Colonic mucosa (tissue), 4 donors: Measurements from ENCODE around the gene MCF2L. TPM values are rescaled to one million over a fixed set of nuclear protein-coding genes. Genes with fewer than 3 reads are reported as not detected.
"Not testable (repeated sequence)": the region's sequence is repeated elsewhere in the genome, so short reads cannot be mapped to it uniquely, and the experiment has no call there.

ENCODE experiments used
- DNase-seq: peaks from one replicate; pipeline ENCODE4 v3.0.0-alpha.2; 2020
- H3K27ac ChIP-seq: fragments of 200-600 bp; one replicate; pipeline ENCODE4 v1.8.0; 2021
- H3K27me3 ChIP-seq: fragments of 200-600 bp; one replicate; pipeline ENCODE4 v1.8.0; 2021
- H3K36me3 ChIP-seq: fragments of 200-600 bp; one replicate; pipeline ENCODE4 v1.8.0; 2021
- H3K4me1 ChIP-seq: fragments of 200-600 bp; one replicate; pipeline ENCODE4 v1.8.0; 2021; ENCODE audit warnings: mild to moderate bottlenecking
- H3K4me3 ChIP-seq: fragments of 200-600 bp; one replicate; pipeline ENCODE4 v1.8.0; 2021
- H3K9ac ChIP-seq, 2 donors: one replicate each; pipeline ENCODE4 v1.7.0; 2013; ENCODE audit warnings: control low read depth in 2 of 2, low read depth in 2 of 2, low read length in 2 of 2
- H3K9me3 ChIP-seq: fragments of 200-600 bp; one replicate; pipeline ENCODE4 v1.8.0; 2021
- CTCF ChIP-seq: fragments of 200-600 bp; IDR thresholded peaks from one replicate; pipeline ENCODE4 v1.8.0; 2022; ENCODE audit warnings: antibody characterized with exemption, mild to moderate bottlenecking
- intact Hi-C: fragments of 100-400 bp; cut with DNase I; formaldehyde crosslinking; loops from one replicate; pipeline ENCODE4 v1.14.1; 2022
- total RNA-seq, 2 donors: library from RNA; stranded (reverse); fragmentation: NEBNext Ultra II Directional in 1 of 2; extraction: Animal tissue kit (Norgen Biotek cat#: 25700) in 1 of 2; gene quantifications; one replicate each; pipeline ENCODE4 v1.2.1, GENCODE V29; 2021
- donor health status: healthy.
- donor health status: DM: no; HTN: no; CAD: no.
- donor health status: DM: no; HTN: no; CAD: no.

The MCF2L gene
- total RNA-seq, 2 donors from 2014 or later: 45.0 to 88.3 TPM

GRCh38 chr13:113098162-113098732 is 129.2 kb downstream of the MCF2L start:
- Histone ChIP-seq H3K36me3 (no peaks in the 10 kb centered on the region), H3K4me1 (no peaks in the 10 kb centered on the region), H3K4me3 (no peak overlapping the region), H3K9ac (no peak overlapping the region), H3K27me3 (no peaks in the 10 kb centered on the region), H3K9me3 (no peaks in the 10 kb centered on the region), H3K27ac (no peak overlapping the region)
- no peak for TF ChIP-seq CTCF
- DNase-seq: no peak
- intact Hi-C loops: no loop called here

GRCh38 chr13:113099142-113099541 is 130.1 kb downstream of the MCF2L start:
- Histone ChIP-seq H3K9me3 (no peaks in the 10 kb centered on the region), H3K4me1 (no peaks in the 10 kb centered on the region), H3K4me3 (no peak overlapping the region), H3K27ac (no peak overlapping the region), H3K9ac (no peak overlapping the region), H3K27me3 (no peaks in the 10 kb centered on the region), H3K36me3 (no peaks in the 10 kb centered on the region)
- TF ChIP-seq CTCF: no peak
- DNase-seq: no peak
- intact Hi-C loops: no loop called here

- H3K9me3 ChIP-seq, H3K9ac ChIP-seq, DNase-seq, H3K27ac ChIP-seq, H3K4me3 ChIP-seq, intact Hi-C loops, H3K36me3 ChIP-seq, H3K27me3 ChIP-seq, H3K4me1 ChIP-seq: not testable (repeated sequence)
Observed at GRCh38 chr13:113102302-113102701, 133.3 kb downstream of the MCF2L start.

DNA sequence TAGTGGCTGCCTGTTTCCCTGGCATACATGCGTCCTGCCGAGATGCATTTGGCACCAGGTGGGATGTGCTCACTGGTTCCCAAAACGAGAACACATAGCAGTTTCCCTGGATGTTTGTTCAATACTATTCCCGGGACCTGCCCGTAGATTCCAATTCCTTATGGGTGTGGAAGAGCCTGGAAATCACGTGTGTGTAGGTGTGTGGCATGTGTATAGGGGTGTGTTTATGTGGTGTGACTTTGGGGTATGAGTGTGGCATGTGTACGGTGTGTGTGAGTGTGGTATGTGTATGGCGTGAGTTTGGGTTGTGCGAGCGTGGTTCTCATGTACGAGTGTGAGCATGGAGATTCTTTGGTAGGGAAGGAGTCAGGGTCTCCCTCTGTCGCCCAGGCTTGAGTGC is 133.7 kb downstream of the MCF2L start:
- intact Hi-C loops: no loop called here
- no peak overlapping the region for H3K27ac ChIP-seq
- no peaks in the 10 kb centered on the region for H3K4me1 ChIP-seq

DNA sequence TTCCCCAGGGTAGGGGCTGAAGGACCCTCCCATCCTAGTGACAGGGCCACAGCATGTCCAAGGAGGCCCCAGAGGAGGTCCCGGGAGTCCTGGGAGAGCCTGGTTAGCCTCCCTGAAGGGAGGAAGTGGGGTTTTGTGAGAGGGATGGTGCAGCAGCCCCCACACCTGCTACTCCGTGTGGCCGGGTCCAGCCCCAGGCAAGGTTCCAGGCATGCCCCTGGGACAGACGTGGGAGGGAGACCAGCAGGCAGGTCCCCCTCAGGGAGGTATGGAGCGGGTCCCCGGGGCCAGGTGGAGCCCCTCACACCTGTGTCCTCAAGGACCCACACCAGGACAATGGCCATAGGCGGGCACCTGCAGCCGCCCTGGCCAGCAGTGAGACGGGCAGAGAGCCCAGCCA is 134.6 kb downstream of the MCF2L start:
- Histone ChIP-seq H3K9me3 (no peaks in the 10 kb centered on the region), H3K27me3 (no peaks in the 10 kb centered on the region), H3K27ac (no peak overlapping the region), H3K4me3 (no peak overlapping the region), H3K9ac (no peak overlapping the region), H3K4me1 (no peaks in the 10 kb centered on the region), H3K36me3 (no peaks in the 10 kb centered on the region)
- TF ChIP-seq CTCF: no peak
- DNase-seq: no peak
- intact Hi-C loops: no loop called here

More for the DNA sequence above, 133.7 kb downstream of the MCF2L start:
- TF ChIP-seq CTCF: no peak
- H3K36me3 ChIP-seq: no peaks in the 10 kb centered on the region
- H3K9me3 ChIP-seq: no peaks in the 10 kb centered on the region
- H3K9ac ChIP-seq: no peak overlapping the region
- H3K27me3 ChIP-seq: no peaks in the 10 kb centered on the region
- DNase-seq: no peak
- no peak overlapping the region for H3K4me3 ChIP-seq

GRCh38 chr13:113105032-113105920 is 136.3 kb downstream of the MCF2L start, which contains the start of gene F7:
F7 (plus strand) TSS chr13:113105791; CDS start chr13:113105842, 51 bp downstream.
- no peak for TF ChIP-seq CTCF
- H3K9me3 ChIP-seq: no peaks in the 10 kb centered on the region
- no peaks in the 10 kb centered on the region for H3K4me1 ChIP-seq
- H3K4me3 ChIP-seq: no peak within 1 kb of the TSS
- H3K9ac ChIP-seq: no peak within 1 kb of the TSS
- H3K27ac ChIP-seq: no peak within 1 kb of the TSS
- peaks cover 10% of the 10 kb centered on the region for H3K27me3 ChIP-seq
- H3K36me3 ChIP-seq: no peaks in the 10 kb centered on the region
- peak; percentile 41 for DNase-seq
- intact Hi-C loops: no loop called here
